Osteoblast (primary cell): ENCODE measurements around the gene SEMA4A. TPM values are rescaled to one million over a fixed set of nuclear protein-coding genes. Genes with fewer than 3 reads are reported as not detected.
A peak's percentile ranks its signal among the peaks of the same experiment; 100 is the strongest.
"Not testable (repeated sequence)": the region's sequence is repeated elsewhere in the genome, so short reads cannot be mapped to it uniquely, and the experiment has no call there.

Experiments
- DNase-seq: peaks from one replicate; pipeline ENCODE4 v3.0.0; 2011; ENCODE audit warnings: low spot score, mixed read lengths; ENCODE audit not compliant: insufficient read length; ENCODE audit errors: missing footprints
- H2AFZ ChIP-seq: 2 replicates; pipeline ENCODE4 v1.6.0; 2011; ENCODE audit warnings: mild to moderate bottlenecking, low read length
- H3K27ac ChIP-seq: 2 replicates; pipeline ENCODE4 v1.5.1; 2011; ENCODE audit warnings: mild to moderate bottlenecking, low read depth, low read length, moderate library complexity
- H3K27me3 ChIP-seq: 2 replicates; pipeline ENCODE4 v1.6.0; 2012; ENCODE audit warnings: mild to moderate bottlenecking, control low read depth, inconsistent platforms, low read length, moderate library complexity; ENCODE audit not compliant: insufficient read depth
- H3K36me3 ChIP-seq: 2 replicates; pipeline ENCODE4 v1.5.1; 2011; ENCODE audit warnings: mild to moderate bottlenecking, low read length, control low read depth, moderate library complexity; ENCODE audit not compliant: insufficient read depth
- H3K4me1 ChIP-seq: 2 replicates; pipeline ENCODE4 v1.5.1; 2011; ENCODE audit warnings: mild to moderate bottlenecking, low read length, control low read depth, moderate library complexity; ENCODE audit not compliant: insufficient read depth
- H3K4me2 ChIP-seq: 2 replicates; pipeline ENCODE4 v1.6.0; 2011; ENCODE audit warnings: mild to moderate bottlenecking, low read length; ENCODE audit not compliant: insufficient read depth
- H3K4me3 ChIP-seq: fragments of 200-600 bp; sonication (generic); 3 replicates; pipeline ENCODE4 v1.5.1; 2012; ENCODE audit warnings: mild to moderate bottlenecking, low read length, inconsistent platforms; ENCODE audit not compliant: insufficient read depth
- H3K79me2 ChIP-seq: 2 replicates; pipeline ENCODE4 v1.6.0; 2012; ENCODE audit warnings: mild to moderate bottlenecking, low read length, control low read depth, inconsistent platforms; ENCODE audit not compliant: insufficient read depth
- H3K9me3 ChIP-seq: 2 replicates; pipeline ENCODE4 v1.5.1; 2011; ENCODE audit warnings: low read depth, low read length, control low read depth
- H4K20me1 ChIP-seq: 2 replicates; pipeline ENCODE4 v1.6.0; 2012; ENCODE audit warnings: mild to moderate bottlenecking, low read length, control low read depth; ENCODE audit not compliant: insufficient read depth
- CTCF ChIP-seq: IDR thresholded peaks from 2 replicates; pipeline ENCODE4 v1.5.1; 2011; ENCODE audit warnings: mild to moderate bottlenecking, low read depth, low read length, moderate library complexity; ENCODE audit errors: extremely low read depth
- total RNA-seq: library from RNA; depleted of rRNA; stranded (reverse); fragments of >200 nt; gene quantifications from 2 replicates; pipeline ENCODE4 v1.2.3, GENCODE V29; 2012

The SEMA4A gene
- total RNA-seq, 1 donor, result 1.8 TPM

GRCh38 chr1:156214024-156214748 is 60.8 kb downstream of the SEMA4A start:
- Histone ChIP-seq H3K36me3 (peaks cover 11% of the 10 kb centered on the region), H3K4me2 (peak overlapping the region; percentile 86), H3K4me3 (peak overlapping the region; percentile 92), H3K27ac (peak overlapping the region; percentile 100), H3K9me3 (no peaks in the 10 kb centered on the region), H3K79me2 (peaks cover 23% of the 10 kb centered on the region), H3K4me1 (peaks cover 20% of the 10 kb centered on the region), H4K20me1 (no peaks in the 10 kb centered on the region), H3K27me3 (no peaks in the 10 kb centered on the region), H2AFZ (no peak overlapping the region)
- peak; percentile 94 for DNase-seq
- TF ChIP-seq CTCF, result no peak

GRCh38 chr1:156216361-156217086 is 63.1 kb downstream of the SEMA4A start:
- H3K4me1 ChIP-seq, result peaks cover 20% of the 10 kb centered on the region
- not testable (repeated sequence) for H2AFZ ChIP-seq, H3K9me3 ChIP-seq, DNase-seq, H3K4me2 ChIP-seq, H3K4me3 ChIP-seq, H3K27me3 ChIP-seq, H4K20me1 ChIP-seq, H3K27ac ChIP-seq
- H3K79me2 ChIP-seq, result peaks cover 30% of the 10 kb centered on the region
- H3K36me3 ChIP-seq, result peaks cover 16% of the 10 kb centered on the region

GRCh38 chr1:156217871-156218270 is 64.5 kb downstream of the SEMA4A start:
- peaks cover 23% of the 10 kb centered on the region for H3K4me1 ChIP-seq
- no peak overlapping the region for H3K4me2 ChIP-seq
- H3K27me3 ChIP-seq, result no peaks in the 10 kb centered on the region
- peak overlapping the region; percentile 6 for H3K27ac ChIP-seq
- H2AFZ ChIP-seq, result no peak overlapping the region
- no peak for TF ChIP-seq CTCF
- DNase-seq, result peak; percentile 93
- no peak overlapping the region for H3K4me3 ChIP-seq
- peaks cover 23% of the 10 kb centered on the region for H3K36me3 ChIP-seq
- H3K79me2 ChIP-seq, result peaks cover 33% of the 10 kb centered on the region
- peaks cover 7% of the 10 kb centered on the region for H4K20me1 ChIP-seq
- H3K9me3 ChIP-seq, result no peaks in the 10 kb centered on the region

GRCh38 chr1:156220226-156220625 is 66.8 kb downstream of the SEMA4A start:
- peaks cover 19% of the 10 kb centered on the region for H3K79me2 ChIP-seq
- TF ChIP-seq CTCF, result no peak
- peaks cover 13% of the 10 kb centered on the region for H4K20me1 ChIP-seq
- H3K4me2 ChIP-seq, result no peak overlapping the region
- no peaks in the 10 kb centered on the region for H3K9me3 ChIP-seq
- no peak overlapping the region for H3K4me3 ChIP-seq
- H3K27ac ChIP-seq, result no peak overlapping the region
- no peaks in the 10 kb centered on the region for H3K27me3 ChIP-seq
- no peak for DNase-seq
- peaks cover 20% of the 10 kb centered on the region for H3K4me1 ChIP-seq
- H3K36me3 ChIP-seq, result peaks cover 27% of the 10 kb centered on the region
- H2AFZ ChIP-seq, result no peak overlapping the region
